ENCODE data around the gene USP13. TPM values are rescaled to one million over a fixed set of nuclear protein-coding genes. Genes with fewer than 3 reads are reported as not detected.

The USP13 gene
- total and polyA plus RNA-seq, 2 experiments from 2014 or later, result 9.6 to 22.7 TPM

- ATAC-seq (no peak), DNase-seq (ENCODE audit: low spot score) (no peak)
- Histone ChIP-seq H3K4me2 (no peak overlapping the region), H3K79me2 (replicated peaks; ENCODE audit: insufficient read depth) (0 out of 2 replicates have a peak, but pooled peaks cover 3% of the 10 kb centered on the region), H3K4me1 (ENCODE audit: insufficient read depth) (no peaks in the 10 kb centered on the region), H3K4me3 (no peak overlapping the region), H3K27ac (ENCODE audit: low read depth) (no peak overlapping the region), H4K20me1 (replicated peaks; ENCODE audit: insufficient read depth) (0 out of 2 replicates have a peak, but pooled peaks cover 3% of the 10 kb centered on the region), H3K36me3 (ENCODE audit: insufficient read depth) (peaks cover 48% of the 10 kb centered on the region), H3K27me3 (ENCODE audit: insufficient read depth) (no peaks in the 10 kb centered on the region), H3F3A (replicated peaks; ENCODE audit: low read depth) (no peaks in the 10 kb centered on the region), H3K9me2 (ENCODE audit: insufficient read depth) (no peaks in the 10 kb centered on the region), H2AFZ (no peak overlapping the region)
- H3K4me1 Mint-ChIP-seq, result no peaks in the 10 kb centered on the region
- H3K9me3 Mint-ChIP-seq, result no peaks in the 10 kb centered on the region
- H3K27ac Mint-ChIP-seq, result no peak overlapping the region
- TF ChIP-seq EZH2phosphoT487 (IDR thresholded peaks at IDR 0.05; ENCODE audit: unreplicated experiment) (no peak), JUNB (IDR thresholded peaks at IDR 0.05; ENCODE audit: unreplicated experiment) (no peak), POLR2AphosphoS5 (IDR thresholded peaks at IDR 0.05; ENCODE audit: low read depth) (no peak), REST (IDR thresholded peaks at IDR 0.05; ENCODE audit: unreplicated experiment) (no peak), ZNF462 (CRISPR knock-in tag; IDR thresholded peaks at IDR 0.05) (no peak), EZH2 (IDR thresholded peaks at IDR 0.05; ENCODE audit: low read depth, unreplicated experiment) (no peak), ZNF331 (CRISPR knock-in tag; IDR thresholded peaks at IDR 0.05; ENCODE audit: low read depth) (no peak), NANOG (IDR thresholded peaks at IDR 0.05; ENCODE audit: borderline replicate concordance) (no peak), ETS1 (IDR thresholded peaks at IDR 0.05) (no peak), ZNF114 (CRISPR knock-in tag; IDR thresholded peaks at IDR 0.05) (no peak), CREB1 (CRISPR knock-in tag; IDR thresholded peaks at IDR 0.05; ENCODE audit: low read depth) (no peak), STAT1 (IDR thresholded peaks at IDR 0.05; ENCODE audit: unreplicated experiment) (no peak), CTCF (conservative IDR thresholded peaks at IDR 0.05; ENCODE audit: low read depth in 2 of 2) (no peak)
- H3K4me3 Mint-ChIP-seq, result no peak overlapping the region
- peaks cover 65% of the 10 kb centered on the region for H3K36me3 Mint-ChIP-seq (ENCODE audit: low read depth)
- H3K27me3 Mint-ChIP-seq (ENCODE audit: insufficient read depth, low read depth, poor library complexity), result no peaks in the 10 kb centered on the region
Observed at GRCh38 chr3:179622023-179622422, 30.8 kb upstream of the USP13 start.
